AG09309 (cell line): ENCODE data around the gene ITIH3.

Experiments used
- DNase-seq: peaks from one replicate; pipeline ENCODE4 v3.0.0-alpha.2; 2010; ENCODE audit warnings: low read depth
- H3K4me3 ChIP-seq: 2 replicates; pipeline ENCODE4 v1.5.1; 2011; ENCODE audit warnings: mild to moderate bottlenecking, low read depth, low read length, moderate library complexity; ENCODE audit not compliant: control insufficient read depth
- TF ChIP-seq, protein P1 (sequence below): IDR thresholded peaks from 2 replicates; pipeline ENCODE4 v1.5.1; 2011; ENCODE audit warnings: mild to moderate bottlenecking, low read depth, low read length, inconsistent platforms; ENCODE audit not compliant: insufficient read depth, control insufficient read depth; ENCODE audit errors: missing control alignments

ITIH3 gene

DNA sequence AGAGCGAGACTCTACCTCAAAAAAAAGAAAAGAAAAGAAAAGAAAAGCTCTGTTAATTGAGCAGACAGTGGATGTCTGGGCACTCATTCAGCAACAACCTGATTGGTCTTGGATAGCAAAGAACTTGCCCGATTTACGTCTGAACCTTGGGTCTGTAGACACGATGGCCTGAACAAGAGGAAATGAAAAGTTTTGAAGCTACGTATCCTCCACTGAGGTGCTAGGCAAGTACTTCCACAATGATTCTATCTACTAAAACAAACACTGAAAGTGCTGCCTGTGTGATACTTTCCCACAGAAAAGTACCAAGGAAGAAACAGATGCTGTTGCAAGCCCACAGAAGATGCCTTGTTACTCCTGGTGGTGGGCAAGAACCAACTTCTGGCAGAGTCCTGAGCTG lies 62.1 kb downstream of the ITIH3 start:
- H3K4me3 ChIP-seq, result no peak overlapping the region
- TF ChIP-seq, protein P1, sequence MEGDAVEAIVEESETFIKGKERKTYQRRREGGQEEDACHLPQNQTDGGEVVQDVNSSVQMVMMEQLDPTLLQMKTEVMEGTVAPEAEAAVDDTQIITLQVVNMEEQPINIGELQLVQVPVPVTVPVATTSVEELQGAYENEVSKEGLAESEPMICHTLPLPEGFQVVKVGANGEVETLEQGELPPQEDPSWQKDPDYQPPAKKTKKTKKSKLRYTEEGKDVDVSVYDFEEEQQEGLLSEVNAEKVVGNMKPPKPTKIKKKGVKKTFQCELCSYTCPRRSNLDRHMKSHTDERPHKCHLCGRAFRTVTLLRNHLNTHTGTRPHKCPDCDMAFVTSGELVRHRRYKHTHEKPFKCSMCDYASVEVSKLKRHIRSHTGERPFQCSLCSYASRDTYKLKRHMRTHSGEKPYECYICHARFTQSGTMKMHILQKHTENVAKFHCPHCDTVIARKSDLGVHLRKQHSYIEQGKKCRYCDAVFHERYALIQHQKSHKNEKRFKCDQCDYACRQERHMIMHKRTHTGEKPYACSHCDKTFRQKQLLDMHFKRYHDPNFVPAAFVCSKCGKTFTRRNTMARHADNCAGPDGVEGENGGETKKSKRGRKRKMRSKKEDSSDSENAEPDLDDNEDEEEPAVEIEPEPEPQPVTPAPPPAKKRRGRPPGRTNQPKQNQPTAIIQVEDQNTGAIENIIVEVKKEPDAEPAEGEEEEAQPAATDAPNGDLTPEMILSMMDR, result no peak
- no peak for DNase-seq

DNA sequence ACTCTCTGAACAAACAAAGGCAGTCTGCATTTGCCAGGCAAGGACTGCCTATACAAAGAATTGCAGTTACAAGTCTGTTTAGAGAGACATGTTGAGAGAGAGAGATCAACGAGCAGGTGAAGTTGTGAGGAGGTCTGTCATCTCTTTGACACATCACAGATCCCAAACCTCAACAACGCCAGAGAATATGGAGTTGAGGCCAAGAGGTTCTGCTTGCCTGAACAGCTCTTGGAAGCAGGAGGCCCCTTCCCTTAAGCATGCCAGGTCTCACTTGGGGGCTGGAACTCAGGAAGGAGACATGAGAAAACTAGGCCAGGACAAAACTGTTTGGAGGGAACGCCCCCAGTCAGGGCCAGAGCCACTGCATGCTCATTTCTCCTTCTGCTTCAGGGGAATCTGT lies 62.5 kb downstream of the ITIH3 start:
- TF ChIP-seq, protein P1, result no peak
- no peak overlapping the region for H3K4me3 ChIP-seq
- DNase-seq, result no peak

DNA sequence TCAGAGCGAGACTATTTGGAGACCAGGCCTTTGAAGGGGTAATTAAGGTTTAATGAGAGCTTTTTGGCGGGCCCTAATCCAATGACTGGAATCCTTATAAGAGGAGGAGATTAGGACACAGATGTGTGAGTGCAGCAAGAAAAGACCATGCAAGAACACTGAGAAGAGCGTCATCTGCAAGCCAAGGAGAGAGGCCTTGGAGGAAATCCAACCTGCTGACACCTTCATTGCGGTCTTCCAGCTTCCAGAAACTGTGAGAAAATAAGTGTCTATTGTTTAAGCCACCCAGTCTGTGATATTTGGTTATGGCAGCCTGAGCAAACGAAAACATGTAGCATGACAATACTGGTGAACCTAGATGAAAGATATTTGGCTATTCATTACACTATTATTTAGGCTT lies 63.3 kb downstream of the ITIH3 start:
- no peak overlapping the region for H3K4me3 ChIP-seq
- no peak for DNase-seq
- TF ChIP-seq, protein P1, result no peak
